ENCODE measurements around the gene GRM8.

DNA sequence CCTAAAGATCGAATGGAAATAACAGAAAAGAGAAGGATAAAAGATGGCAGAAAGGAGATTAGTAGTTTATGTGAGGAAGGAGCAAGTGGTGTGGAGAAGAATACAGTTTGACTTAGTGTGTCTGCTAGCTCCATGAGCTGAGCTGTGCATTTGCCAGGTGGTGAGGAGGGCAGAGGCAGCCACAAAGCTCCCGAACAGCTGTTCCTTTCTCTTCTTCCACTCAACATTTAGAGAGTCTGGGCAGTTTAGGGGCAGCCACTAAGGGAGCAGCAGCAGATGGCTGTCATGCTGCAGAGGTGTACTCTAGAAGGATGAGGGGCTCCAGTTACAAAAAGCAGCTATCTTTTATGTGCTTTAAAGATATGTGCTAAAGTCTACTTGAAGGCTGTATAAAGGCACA is 674.4 kb downstream of the GRM8 start:
- no peak for TF ChIP-seq ARNTL (CRISPR knock-in tag; IDR thresholded peaks at IDR 0.05; ENCODE audit: borderline replicate concordance, low read depth)
- TF ChIP-seq, protein P1, sequence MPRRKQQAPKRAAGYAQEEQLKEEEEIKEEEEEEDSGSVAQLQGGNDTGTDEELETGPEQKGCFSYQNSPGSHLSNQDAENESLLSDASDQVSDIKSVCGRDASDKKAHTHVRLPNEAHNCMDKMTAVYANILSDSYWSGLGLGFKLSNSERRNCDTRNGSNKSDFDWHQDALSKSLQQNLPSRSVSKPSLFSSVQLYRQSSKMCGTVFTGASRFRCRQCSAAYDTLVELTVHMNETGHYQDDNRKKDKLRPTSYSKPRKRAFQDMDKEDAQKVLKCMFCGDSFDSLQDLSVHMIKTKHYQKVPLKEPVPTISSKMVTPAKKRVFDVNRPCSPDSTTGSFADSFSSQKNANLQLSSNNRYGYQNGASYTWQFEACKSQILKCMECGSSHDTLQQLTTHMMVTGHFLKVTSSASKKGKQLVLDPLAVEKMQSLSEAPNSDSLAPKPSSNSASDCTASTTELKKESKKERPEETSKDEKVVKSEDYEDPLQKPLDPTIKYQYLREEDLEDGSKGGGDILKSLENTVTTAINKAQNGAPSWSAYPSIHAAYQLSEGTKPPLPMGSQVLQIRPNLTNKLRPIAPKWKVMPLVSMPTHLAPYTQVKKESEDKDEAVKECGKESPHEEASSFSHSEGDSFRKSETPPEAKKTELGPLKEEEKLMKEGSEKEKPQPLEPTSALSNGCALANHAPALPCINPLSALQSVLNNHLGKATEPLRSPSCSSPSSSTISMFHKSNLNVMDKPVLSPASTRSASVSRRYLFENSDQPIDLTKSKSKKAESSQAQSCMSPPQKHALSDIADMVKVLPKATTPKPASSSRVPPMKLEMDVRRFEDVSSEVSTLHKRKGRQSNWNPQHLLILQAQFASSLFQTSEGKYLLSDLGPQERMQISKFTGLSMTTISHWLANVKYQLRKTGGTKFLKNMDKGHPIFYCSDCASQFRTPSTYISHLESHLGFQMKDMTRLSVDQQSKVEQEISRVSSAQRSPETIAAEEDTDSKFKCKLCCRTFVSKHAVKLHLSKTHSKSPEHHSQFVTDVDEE (CRISPR knock-in tag; IDR thresholded peaks at IDR 0.05) = no peak
- TF ChIP-seq ZC3H10 (CRISPR knock-in tag; IDR thresholded peaks at IDR 0.05) = no peak
- TF ChIP-seq, protein P2, sequence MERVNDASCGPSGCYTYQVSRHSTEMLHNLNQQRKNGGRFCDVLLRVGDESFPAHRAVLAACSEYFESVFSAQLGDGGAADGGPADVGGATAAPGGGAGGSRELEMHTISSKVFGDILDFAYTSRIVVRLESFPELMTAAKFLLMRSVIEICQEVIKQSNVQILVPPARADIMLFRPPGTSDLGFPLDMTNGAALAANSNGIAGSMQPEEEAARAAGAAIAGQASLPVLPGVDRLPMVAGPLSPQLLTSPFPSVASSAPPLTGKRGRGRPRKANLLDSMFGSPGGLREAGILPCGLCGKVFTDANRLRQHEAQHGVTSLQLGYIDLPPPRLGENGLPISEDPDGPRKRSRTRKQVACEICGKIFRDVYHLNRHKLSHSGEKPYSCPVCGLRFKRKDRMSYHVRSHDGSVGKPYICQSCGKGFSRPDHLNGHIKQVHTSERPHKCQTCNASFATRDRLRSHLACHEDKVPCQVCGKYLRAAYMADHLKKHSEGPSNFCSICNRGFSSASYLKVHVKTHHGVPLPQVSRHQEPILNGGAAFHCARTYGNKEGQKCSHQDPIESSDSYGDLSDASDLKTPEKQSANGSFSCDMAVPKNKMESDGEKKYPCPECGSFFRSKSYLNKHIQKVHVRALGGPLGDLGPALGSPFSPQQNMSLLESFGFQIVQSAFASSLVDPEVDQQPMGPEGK (CRISPR knock-in tag; IDR thresholded peaks at IDR 0.05; ENCODE audit: borderline replicate concordance) = no peak
- TF ChIP-seq RARB (CRISPR knock-in tag; IDR thresholded peaks at IDR 0.05) = no peak
- TF ChIP-seq, protein P3, sequence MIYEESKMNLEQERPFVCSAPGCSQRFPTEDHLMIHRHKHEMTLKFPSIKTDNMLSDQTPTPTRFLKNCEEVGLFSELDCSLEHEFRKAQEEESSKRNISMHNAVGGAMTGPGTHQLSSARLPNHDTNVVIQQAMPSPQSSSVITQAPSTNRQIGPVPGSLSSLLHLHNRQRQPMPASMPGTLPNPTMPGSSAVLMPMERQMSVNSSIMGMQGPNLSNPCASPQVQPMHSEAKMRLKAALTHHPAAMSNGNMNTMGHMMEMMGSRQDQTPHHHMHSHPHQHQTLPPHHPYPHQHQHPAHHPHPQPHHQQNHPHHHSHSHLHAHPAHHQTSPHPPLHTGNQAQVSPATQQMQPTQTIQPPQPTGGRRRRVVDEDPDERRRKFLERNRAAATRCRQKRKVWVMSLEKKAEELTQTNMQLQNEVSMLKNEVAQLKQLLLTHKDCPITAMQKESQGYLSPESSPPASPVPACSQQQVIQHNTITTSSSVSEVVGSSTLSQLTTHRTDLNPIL (CRISPR knock-in tag; IDR thresholded peaks at IDR 0.05; ENCODE audit: low read depth) = no peak
- TF ChIP-seq TOX (CRISPR knock-in tag; IDR thresholded peaks at IDR 0.05; ENCODE audit: borderline replicate concordance) = no peak
- TF ChIP-seq, protein P4, sequence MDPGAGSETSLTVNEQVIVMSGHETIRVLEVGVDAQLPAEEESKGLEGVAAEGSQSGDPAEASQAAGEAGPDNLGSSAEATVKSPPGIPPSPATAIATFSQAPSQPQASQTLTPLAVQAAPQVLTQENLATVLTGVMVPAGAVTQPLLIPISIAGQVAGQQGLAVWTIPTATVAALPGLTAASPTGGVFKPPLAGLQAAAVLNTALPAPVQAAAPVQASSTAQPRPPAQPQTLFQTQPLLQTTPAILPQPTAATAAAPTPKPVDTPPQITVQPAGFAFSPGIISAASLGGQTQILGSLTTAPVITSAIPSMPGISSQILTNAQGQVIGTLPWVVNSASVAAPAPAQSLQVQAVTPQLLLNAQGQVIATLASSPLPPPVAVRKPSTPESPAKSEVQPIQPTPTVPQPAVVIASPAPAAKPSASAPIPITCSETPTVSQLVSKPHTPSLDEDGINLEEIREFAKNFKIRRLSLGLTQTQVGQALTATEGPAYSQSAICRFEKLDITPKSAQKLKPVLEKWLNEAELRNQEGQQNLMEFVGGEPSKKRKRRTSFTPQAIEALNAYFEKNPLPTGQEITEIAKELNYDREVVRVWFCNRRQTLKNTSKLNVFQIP (CRISPR knock-in tag; IDR thresholded peaks at IDR 0.05; ENCODE audit: borderline replicate concordance, low read depth) = no peak
- TF ChIP-seq SNAI2 (CRISPR knock-in tag; IDR thresholded peaks at IDR 0.05) = no peak
- no peak for TF ChIP-seq ESRRG (CRISPR knock-in tag; IDR thresholded peaks at IDR 0.05)
